Thymus (tissue), 11 donors: Measurements from ENCODE around the gene EDDM3A. TPM values are rescaled to one million over a fixed set of nuclear protein-coding genes. Genes with fewer than 3 reads are reported as not detected.

ENCODE experiments used
- DNase-seq, 9 donors: peaks; one replicate each; pipeline ENCODE4 v3.0.0-alpha.2; 2013; ENCODE audit warnings: low spot score in 9 of 9, low read depth in 6 of 9, missing footprints in 1 of 9
- H3K27ac ChIP-seq, 2 donors: one replicate each; pipeline ENCODE4 v1.5.1; 2013; ENCODE audit warnings: control low read depth in 1 of 2, low read depth in 1 of 2, low read length in 1 of 2, mild to moderate bottlenecking in 1 of 2, moderate library complexity in 1 of 2
- H3K27me3 ChIP-seq, 2 donors: one replicate each; pipeline ENCODE4 v1.5.1; 2013; ENCODE audit warnings: low read length in 1 of 2; ENCODE audit not compliant: control insufficient read depth in 2 of 2, insufficient read depth in 1 of 2
- H3K36me3 ChIP-seq, 2 donors: one replicate each; pipeline ENCODE4 v1.5.1; 2013; ENCODE audit warnings: low read length in 1 of 2, mild to moderate bottlenecking in 1 of 2, moderate library complexity in 1 of 2; ENCODE audit not compliant: control insufficient read depth in 2 of 2, insufficient read depth in 2 of 2
- H3K4me1 ChIP-seq, 2 donors: one replicate each; pipeline ENCODE4 v1.5.1; 2013; ENCODE audit warnings: low read length in 2 of 2; ENCODE audit not compliant: control insufficient read depth in 2 of 2, insufficient read depth in 2 of 2
- H3K4me3 ChIP-seq, 2 donors: one replicate each; pipeline ENCODE4 v1.5.1; 2013; ENCODE audit warnings: low read length in 2 of 2, control low read depth in 1 of 2, mild to moderate bottlenecking in 1 of 2
- H3K9me3 ChIP-seq, 2 donors: one replicate each; pipeline ENCODE4 v1.5.1; 2013; ENCODE audit warnings: low read length in 1 of 2, mild to moderate bottlenecking in 1 of 2; ENCODE audit not compliant: control insufficient read depth in 2 of 2, insufficient read depth in 1 of 2
- WGBS: extraction: QIAGEN DNeasy Blood & Tissue Kit; methylation state at CpG from one replicate; pipeline ENCODE4 v1.1.7; 2013; 5-methylcytosine and 5-hydroxymethylcytosine counted together
- polyA plus RNA-seq: library from polyadenylated mRNA; stranded (reverse); fragments of 200-250 nt; gene quantifications from one replicate; pipeline ENCODE4 v1.2.3, GENCODE V29; 2013
- total RNA-seq: library from RNA; stranded (reverse); fragments of 120-200 nt; gene quantifications from one replicate; pipeline ENCODE4 v1.2.4, GENCODE V29; 2013
- donor health status: healthy.

EDDM3A gene
- total and polyA plus RNA-seq, 2 donors = 0.11 TPM; not detected in 1

DNA sequence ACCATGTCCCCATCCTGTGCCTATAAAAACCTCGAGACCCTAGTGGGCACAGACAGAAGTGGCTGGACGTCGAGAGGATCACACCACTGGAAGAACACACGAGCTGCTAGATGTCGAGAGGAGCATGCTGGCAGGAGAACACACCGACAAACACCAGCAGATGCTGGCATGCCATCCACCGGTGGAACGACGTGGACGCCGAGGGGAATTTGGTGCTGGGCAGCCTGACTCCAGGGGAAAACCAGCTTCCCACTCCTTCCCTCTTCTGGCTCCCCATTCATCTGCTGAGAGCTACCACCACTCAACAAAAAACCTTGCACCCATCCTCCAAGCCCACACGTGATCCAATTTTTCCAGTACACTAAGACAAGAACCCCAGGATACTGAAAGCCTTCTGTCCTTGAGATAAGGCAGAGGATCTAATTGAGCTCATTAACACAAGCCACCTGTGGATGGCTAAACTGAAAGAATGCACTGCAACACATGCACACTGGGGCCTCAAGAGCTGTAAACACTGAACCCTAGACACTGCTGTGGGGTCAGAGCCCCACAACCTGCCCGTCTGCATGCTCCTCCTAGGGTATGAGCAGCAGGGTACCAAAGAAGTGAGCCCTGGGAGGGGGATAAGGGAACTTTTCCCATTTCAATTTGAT lies 44.9 kb downstream of the EDDM3A start:
- DNase-seq = no peak
- Histone ChIP-seq H3K36me3 (no peaks in the 10 kb centered on the region), H3K9me3 (no peaks in the 10 kb centered on the region), H3K27me3 (no peaks in the 10 kb centered on the region), H3K27ac (no peak overlapping the region), H3K4me3 (no peak overlapping the region), H3K4me1 (peaks cover 0 to 4% of the 10 kb centered on the region in 2 donors)
- 93% methylated on average over 13 of the region's 13 CpGs for WGBS

DNA sequence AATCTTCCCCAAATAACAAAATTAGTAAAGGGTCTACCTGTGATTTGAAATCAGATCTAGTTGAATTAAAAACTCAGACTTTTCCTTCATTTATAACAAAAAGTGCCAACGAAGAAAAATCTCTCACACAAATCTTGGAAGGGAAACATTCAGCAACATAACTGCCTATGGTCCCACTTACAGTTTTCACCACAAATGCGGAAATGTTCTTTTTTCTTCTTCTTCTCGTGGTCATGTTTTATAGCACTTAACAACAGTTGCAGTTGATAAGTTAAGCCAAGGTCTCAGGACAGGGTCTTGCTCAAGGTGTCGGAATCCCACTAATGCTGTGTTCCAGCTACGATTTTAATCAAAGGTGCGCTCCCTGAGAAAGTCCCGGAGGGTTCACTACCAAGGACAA lies 45.5 kb downstream of the EDDM3A start:
- Histone ChIP-seq H3K4me1 (peaks cover 0 to 4% of the 10 kb centered on the region in 2 donors), H3K9me3 (no peaks in the 10 kb centered on the region), H3K27ac (no peak overlapping the region), H3K4me3 (no peak overlapping the region), H3K36me3 (no peaks in the 10 kb centered on the region), H3K27me3 (no peaks in the 10 kb centered on the region)
- DNase-seq = no peak
- WGBS = 24% methylated on average over 7 of the region's 7 CpGs

- H3K27ac ChIP-seq = no peak overlapping the region
- WGBS = 87% methylated on average over 2 of the region's 2 CpGs
These were observed 45.9 kb downstream of the EDDM3A start for GRCh38 chr14:20791597-20791996.

GRCh38 chr14:20792556-20792955 lies 46.9 kb downstream of the EDDM3A start:
- H3K36me3 ChIP-seq = no peaks in the 10 kb centered on the region
- no peaks in the 10 kb centered on the region for H3K9me3 ChIP-seq
- no peak overlapping the region for H3K27ac ChIP-seq
- no peak overlapping the region for H3K4me3 ChIP-seq
- peaks cover 0 to 4% of the 10 kb centered on the region in 2 donors for H3K4me1 ChIP-seq
- no peak for DNase-seq
- 96% methylated on average over 4 of the region's 4 CpGs for WGBS
- H3K27me3 ChIP-seq = no peaks in the 10 kb centered on the region

More at GRCh38 chr14:20791597-20791996, 45.9 kb downstream of the EDDM3A start:
- Histone ChIP-seq H3K9me3 (no peaks in the 10 kb centered on the region), H3K4me3 (no peak overlapping the region), H3K27me3 (no peaks in the 10 kb centered on the region), H3K4me1 (peaks cover 0 to 4% of the 10 kb centered on the region in 2 donors), H3K36me3 (no peaks in the 10 kb centered on the region)
- DNase-seq = no peak

GRCh38 chr14:20794644-20795369 lies 49.1 kb downstream of the EDDM3A start:
- H3K4me1 ChIP-seq = peaks cover 9 to 23% of the 10 kb centered on the region in 2 donors
- H3K27ac ChIP-seq = no peak overlapping the region
- DNase-seq = no peak
- H3K27me3 ChIP-seq = no peaks in the 10 kb centered on the region
- H3K9me3 ChIP-seq = no peaks in the 10 kb centered on the region
- 93% methylated on average over 7 of the region's 7 CpGs for WGBS
- H3K4me3 ChIP-seq = no peak overlapping the region
- no peaks in the 10 kb centered on the region for H3K36me3 ChIP-seq

GRCh38 chr14:20797164-20797563 lies 51.5 kb downstream of the EDDM3A start:
- Histone ChIP-seq H3K27ac (no peak overlapping the region), H3K4me1 (peaks cover 19 to 42% of the 10 kb centered on the region in 2 donors)
- 95% methylated on average over 1 of the region's 1 CpG for WGBS

More at GRCh38 chr14:20797164-20797563, 51.5 kb downstream of the EDDM3A start:
- no peak for DNase-seq
- Histone ChIP-seq H3K36me3 (no peaks in the 10 kb centered on the region), H3K4me3 (no peak overlapping the region), H3K9me3 (no peaks in the 10 kb centered on the region), H3K27me3 (no peaks in the 10 kb centered on the region)

Other genes starting within 250 kb of the EDDM3A start
- 0.09 TPM for gene RNASE10, start 240.3 kb upstream of the EDDM3A start, total RNA-seq
- gene RNASE10, start 240.3 kb upstream of the EDDM3A start, polyA plus RNA-seq = 0.09 TPM
- gene RNASE9, start 184.8 kb upstream of the EDDM3A start, total RNA-seq = not detected
- gene RNASE9, start 184.8 kb upstream of the EDDM3A start, polyA plus RNA-seq = 0.02 TPM
- not detected for gene RNASE11, start 157.9 kb upstream of the EDDM3A start, total RNA-seq
- 0.02 TPM for gene RNASE11, start 157.9 kb upstream of the EDDM3A start, polyA plus RNA-seq
- gene RNASE12, start 154.5 kb upstream of the EDDM3A start, total RNA-seq = not detected
- gene RNASE12, start 154.5 kb upstream of the EDDM3A start, polyA plus RNA-seq = not detected
- not detected for gene OR6S1, start 104.2 kb upstream of the EDDM3A start, total RNA-seq
- not detected for gene OR6S1, start 104.2 kb upstream of the EDDM3A start, polyA plus RNA-seq
- gene RNASE4, start 61.3 kb upstream of the EDDM3A start, total RNA-seq = 1.7 TPM
- gene RNASE4, start 61.3 kb upstream of the EDDM3A start, polyA plus RNA-seq = 25.4 TPM
- 0.99 TPM for gene ANG, start 57.1 kb upstream of the EDDM3A start, total RNA-seq
- 9.1 TPM for gene ANG, start 57.1 kb upstream of the EDDM3A start, polyA plus RNA-seq
- 0.09 TPM for gene EDDM3B, start 22.5 kb downstream of the EDDM3A start, total RNA-seq
- gene EDDM3B, start 22.5 kb downstream of the EDDM3A start, polyA plus RNA-seq = 1.7 TPM
- 31.3 TPM for gene RNASE6, start 35.4 kb downstream of the EDDM3A start, total RNA-seq
- gene RNASE6, start 35.4 kb downstream of the EDDM3A start, polyA plus RNA-seq = 87.1 TPM
- gene RNASE1, start 57.0 kb downstream of the EDDM3A start, total RNA-seq = 200 TPM
- gene RNASE1, start 57.0 kb downstream of the EDDM3A start, polyA plus RNA-seq = 491 TPM
- 26.7 TPM for gene RNASE3, start 145.5 kb downstream of the EDDM3A start, total RNA-seq
- 1.2 TPM for gene RNASE3, start 145.5 kb downstream of the EDDM3A start, polyA plus RNA-seq
- 49.1 TPM for gene RNASE2, start 209.6 kb downstream of the EDDM3A start, total RNA-seq
- 16.6 TPM for gene RNASE2, start 209.6 kb downstream of the EDDM3A start, polyA plus RNA-seq
- 64.2 TPM for gene METTL17, start 244.1 kb downstream of the EDDM3A start, total RNA-seq
- 99.5 TPM for gene METTL17, start 244.1 kb downstream of the EDDM3A start, polyA plus RNA-seq